SU-DHL-6 (cell line): ENCODE data around the gene GRID1.

Experiments
- CTCF ChIP-seq: fragments of 200-600 bp; sonication (generic); IDR thresholded peaks from one replicate; pipeline ENCODE4 v1.5.1; 2017; ENCODE audit warnings: antibody characterized with exemption, mild to moderate bottlenecking, low read length, moderate library complexity; ENCODE audit not compliant: insufficient read depth, poor library complexity, severe bottlenecking
- EZH2phosphoT487 ChIP-seq: fragments of 200-600 bp; sonication (generic), shearing (Covaris generic); conservative IDR thresholded peaks from 2 replicates; pipeline ENCODE4 v1.6.1; 2018; ENCODE audit warnings: mild to moderate bottlenecking, antibody characterized with exemption, low read length, moderate library complexity, mixed read lengths

GRCh38 chr10:85997544-85997943, 369.1 kb downstream of the GRID1 start:
- no peak for TF ChIP-seq CTCF
- TF ChIP-seq EZH2phosphoT487: no peak
